WI38 (cell line): ENCODE results near the gene FBXO24.
A peak's percentile ranks its signal among the peaks of the same experiment; 100 is the strongest.
"Not testable (repeated sequence)": the region's sequence is repeated elsewhere in the genome, so short reads cannot be mapped to it uniquely, and the experiment has no call there.

Experiments used
- H3K4me3 ChIP-seq: 2 replicates; pipeline ENCODE4 v1.5.1; 2011; ENCODE audit warnings: low read depth, mild to moderate bottlenecking, control low read depth, low read length
- CTCF ChIP-seq: IDR thresholded peaks from 2 replicates; pipeline ENCODE4 v1.5.1; 2012; ENCODE audit warnings: low read depth, mild to moderate bottlenecking, control low read depth, low read length

The FBXO24 gene

DNA sequence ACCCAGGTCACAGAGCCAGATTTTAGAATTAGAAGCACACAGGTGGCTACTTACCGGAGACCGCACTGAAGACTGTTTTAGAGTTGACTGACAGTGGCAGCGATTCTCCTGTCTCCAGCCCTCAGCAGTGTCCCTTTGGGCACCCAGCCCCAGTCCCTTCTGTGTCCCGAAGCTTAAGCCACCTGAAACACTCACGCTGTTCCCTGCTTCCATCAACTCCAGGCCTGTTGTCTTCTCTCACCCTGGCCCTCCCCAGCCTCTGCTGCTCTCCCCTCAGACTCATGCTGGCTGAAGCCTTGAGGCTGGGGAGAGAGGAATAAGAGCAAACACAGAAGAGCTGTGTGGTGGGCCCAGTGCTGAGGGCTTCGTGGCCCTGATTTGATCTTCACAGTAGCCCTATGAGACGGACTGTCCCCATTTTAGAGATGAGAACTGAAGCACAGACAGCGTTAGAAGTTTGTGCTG lies 23.0 kb upstream of the FBXO24 start:
- TF ChIP-seq CTCF: no peak; the same call in 1 of the 2 replicates
- no peak overlapping the region for H3K4me3 ChIP-seq

- H3K4me3 ChIP-seq: no peak overlapping the region
- peak; percentile 99 for TF ChIP-seq CTCF
Measured at GRCh38 chr7:100563809-100564400, 22.2 kb upstream of the FBXO24 start.

GRCh38 chr7:100564405-100564804 lies 21.7 kb upstream of the FBXO24 start:
- not testable (repeated sequence) for H3K4me3 ChIP-seq

- no peak for TF ChIP-seq CTCF
Measured at GRCh38 chr7:100565133-100565571, 21.0 kb upstream of the FBXO24 start.

GRCh38 chr7:100566018-100566531 lies 20.1 kb upstream of the FBXO24 start:
- no peak for TF ChIP-seq CTCF
- H3K4me3 ChIP-seq: no peak overlapping the region

More at GRCh38 chr7:100565133-100565571, 21.0 kb upstream of the FBXO24 start:
- no peak overlapping the region for H3K4me3 ChIP-seq

DNA sequence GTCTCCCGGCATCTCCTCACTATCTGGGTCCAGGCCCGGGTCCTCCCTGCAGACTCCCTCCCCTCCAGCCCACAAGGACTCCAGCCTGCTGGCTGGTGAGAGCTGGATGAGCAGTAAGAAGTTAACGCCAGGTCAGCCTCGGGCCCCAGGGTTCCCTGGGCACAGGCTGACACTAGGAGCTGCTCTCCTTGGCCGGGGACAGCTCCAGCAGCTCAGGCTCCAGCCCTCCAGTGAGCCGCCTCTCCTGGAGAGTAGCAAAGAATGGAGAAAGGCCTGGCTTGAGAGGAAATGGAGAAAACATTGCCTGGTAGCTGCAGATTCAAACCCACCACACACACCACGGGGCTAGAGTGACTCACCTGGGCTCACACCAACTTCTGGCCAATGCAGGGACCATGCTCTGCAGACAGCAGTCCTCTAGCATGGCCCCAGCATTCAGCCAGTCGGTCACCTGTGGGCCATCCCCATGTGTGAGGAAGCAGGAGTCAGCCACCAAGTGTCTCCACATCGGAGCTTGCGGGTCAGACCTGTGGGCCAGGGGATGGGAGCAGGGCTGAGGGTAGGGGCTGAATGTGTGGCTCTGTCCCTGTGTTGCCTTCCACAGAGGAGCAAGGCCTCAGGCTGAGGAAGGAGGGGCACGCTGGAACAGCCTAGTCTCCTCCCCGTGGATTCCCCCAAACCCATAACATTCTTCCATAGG lies 18.9 kb upstream of the FBXO24 start:
- no peak for TF ChIP-seq CTCF
- H3K4me3 ChIP-seq: no peak overlapping the region

GRCh38 chr7:100567751-100568175 lies 18.4 kb upstream of the FBXO24 start:
- H3K4me3 ChIP-seq: no peak overlapping the region
- TF ChIP-seq CTCF: no peak
